ENCODE results near the gene PGLYRP2. TPM values are rescaled to one million over a fixed set of nuclear protein-coding genes. Genes with fewer than 3 reads are reported as not detected.

Gene PGLYRP2
- total and polyA plus RNA-seq, 2 of the 13 experiments (the other 11 are each of a cell fraction or from before 2014, with no cell fraction given): 0.04 to 1.0 TPM

GRCh38 chr19:15449620-15450527 lies 29.4 kb downstream of the PGLYRP2 start, which contains the start of gene WIZ (continued):
- TF ChIP-seq ZNF646 (CRISPR knock-in tag; IDR thresholded peaks at IDR 0.05) (no peak), ZNF296 (CRISPR knock-in tag; conservative IDR thresholded peaks at IDR 0.05) (no peak), E2F1 (CRISPR knock-in tag; IDR thresholded peaks at IDR 0.05) (no peak), ZNF3 (CRISPR knock-in tag; IDR thresholded peaks at IDR 0.05) (no peak), MIER2 (CRISPR knock-in tag; IDR thresholded peaks at IDR 0.05) (no peak), MLX (CRISPR knock-in tag; IDR thresholded peaks at IDR 0.05) (no peak), HDAC2 (CRISPR knock-in tag; IDR thresholded peaks at IDR 0.05) (no peak), ZNF17 (CRISPR knock-in tag; IDR thresholded peaks at IDR 0.05) (no peak), CENPT (CRISPR knock-in tag; IDR thresholded peaks at IDR 0.05; ENCODE audit: low read depth) (no peak), RFX3 (CRISPR knock-in tag; IDR thresholded peaks at IDR 0.05) (peak; percentile 70), RXRB (CRISPR knock-in tag; IDR thresholded peaks at IDR 0.05; ENCODE audit: borderline replicate concordance) (no peak), ZNF660 (CRISPR knock-in tag; IDR thresholded peaks at IDR 0.05; ENCODE audit: borderline replicate concordance, low read depth) (no peak), ARNT (IDR thresholded peaks at IDR 0.05) (no peak), ZNF788 (CRISPR knock-in tag; IDR thresholded peaks at IDR 0.05; ENCODE audit: borderline replicate concordance) (no peak)
- TF ChIP-seq, protein P1, sequence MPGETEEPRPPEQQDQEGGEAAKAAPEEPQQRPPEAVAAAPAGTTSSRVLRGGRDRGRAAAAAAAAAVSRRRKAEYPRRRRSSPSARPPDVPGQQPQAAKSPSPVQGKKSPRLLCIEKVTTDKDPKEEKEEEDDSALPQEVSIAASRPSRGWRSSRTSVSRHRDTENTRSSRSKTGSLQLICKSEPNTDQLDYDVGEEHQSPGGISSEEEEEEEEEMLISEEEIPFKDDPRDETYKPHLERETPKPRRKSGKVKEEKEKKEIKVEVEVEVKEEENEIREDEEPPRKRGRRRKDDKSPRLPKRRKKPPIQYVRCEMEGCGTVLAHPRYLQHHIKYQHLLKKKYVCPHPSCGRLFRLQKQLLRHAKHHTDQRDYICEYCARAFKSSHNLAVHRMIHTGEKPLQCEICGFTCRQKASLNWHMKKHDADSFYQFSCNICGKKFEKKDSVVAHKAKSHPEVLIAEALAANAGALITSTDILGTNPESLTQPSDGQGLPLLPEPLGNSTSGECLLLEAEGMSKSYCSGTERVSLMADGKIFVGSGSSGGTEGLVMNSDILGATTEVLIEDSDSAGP (CRISPR knock-in tag; IDR thresholded peaks at IDR 0.05; ENCODE audit: borderline replicate concordance): peak; percentile 99
